BLaER1 (cell line): ENCODE data around the gene ZFAND2A.

Experiments
- H3K27ac ChIP-seq: shearing (Covaris generic); formaldehyde crosslinking; 2 replicates; pipeline ENCODE4 v1.8.1; 2022
- H3K27me3 ChIP-seq: shearing (Covaris generic); formaldehyde crosslinking; 2 replicates; pipeline ENCODE4 v1.8.1; 2022
- H3K36me3 ChIP-seq: shearing (Covaris generic); formaldehyde crosslinking; 2 replicates; pipeline ENCODE4 v1.8.1; 2022
- H3K4me1 ChIP-seq: shearing (Covaris generic); formaldehyde crosslinking; 2 replicates; pipeline ENCODE4 v1.8.1; 2022
- H3K4me2 ChIP-seq: shearing (Covaris generic); formaldehyde crosslinking; 2 replicates; pipeline ENCODE4 v1.8.1; 2022
- H3K4me3 ChIP-seq: shearing (Covaris generic); formaldehyde crosslinking; 2 replicates; pipeline ENCODE4 v1.8.1; 2022
- H3K9ac ChIP-seq: shearing (Covaris generic); formaldehyde crosslinking; 2 replicates; pipeline ENCODE4 v1.8.1; 2022
- H3K9me3 ChIP-seq: shearing (Covaris generic); formaldehyde crosslinking; 2 replicates; pipeline ENCODE4 v1.8.1; 2022
- H4K20me1 ChIP-seq: shearing (Covaris generic); formaldehyde crosslinking; 2 replicates; pipeline ENCODE4 v1.8.1; 2022
- Cebpa-rat ChIP-seq: shearing (Covaris generic); IDR thresholded peaks from 2 replicates; pipeline ENCODE4 v1.8.1; 2022

Gene ZFAND2A

GRCh38 chr7:1110358-1110757 is 49.6 kb downstream of the ZFAND2A start:
- H3K27ac ChIP-seq = peak overlapping the region; percentile 88
- H3K4me3 ChIP-seq = peak overlapping the region; percentile 35
- TF ChIP-seq Cebpa-rat = no peak
- H3K4me2 ChIP-seq = peak overlapping the region; percentile 87
- H3K4me1 ChIP-seq = peaks cover 99% of the 10 kb centered on the region
- peaks cover 72% of the 10 kb centered on the region for H4K20me1 ChIP-seq
- peak overlapping the region; percentile 64 for H3K9ac ChIP-seq
- no peaks in the 10 kb centered on the region for H3K27me3 ChIP-seq
- peaks cover 17% of the 10 kb centered on the region; the same call in 1 of the 2 replicates for H3K36me3 ChIP-seq
- H3K9me3 ChIP-seq = no peaks in the 10 kb centered on the region

- Histone ChIP-seq H3K4me2 (peak overlapping the region; percentile 87), H3K27ac (peak overlapping the region; percentile 88), H3K9ac (peak overlapping the region; percentile 64), H3K9me3 (no peaks in the 10 kb centered on the region), H4K20me1 (peaks cover 77% of the 10 kb centered on the region), H3K4me1 (peaks cover 99% of the 10 kb centered on the region), H3K4me3 (peak overlapping the region; percentile 35; the same call in 1 of the 2 replicates), H3K27me3 (no peaks in the 10 kb centered on the region), H3K36me3 (peaks cover 16% of the 10 kb centered on the region; the same call in 1 of the 2 replicates)
- no peak for TF ChIP-seq Cebpa-rat
Measured at GRCh38 chr7:1109581-1110310, 50.2 kb downstream of the ZFAND2A start.

- H3K36me3 ChIP-seq = peaks cover 24% of the 10 kb centered on the region; the same call in 1 of the 2 replicates
- no peaks in the 10 kb centered on the region for H3K9me3 ChIP-seq
- no peaks in the 10 kb centered on the region for H3K27me3 ChIP-seq
- H3K27ac ChIP-seq = no peak overlapping the region
- no peak for TF ChIP-seq Cebpa-rat
- H3K4me3 ChIP-seq = no peak overlapping the region
- peak overlapping the region; percentile 87 for H3K4me2 ChIP-seq
- peaks cover 99% of the 10 kb centered on the region for H3K4me1 ChIP-seq
- peaks cover 78% of the 10 kb centered on the region for H4K20me1 ChIP-seq
- no peak overlapping the region for H3K9ac ChIP-seq
Measured at GRCh38 chr7:1108264-1108920, 51.6 kb downstream of the ZFAND2A start.

- peak overlapping the region; percentile 98 for H3K4me2 ChIP-seq
- no peaks in the 10 kb centered on the region for H3K27me3 ChIP-seq
- peaks cover 76% of the 10 kb centered on the region for H4K20me1 ChIP-seq
- peaks cover 25% of the 10 kb centered on the region for H3K36me3 ChIP-seq
- H3K27ac ChIP-seq = peak overlapping the region; percentile 54
- H3K4me1 ChIP-seq = peaks cover 99% of the 10 kb centered on the region
- no peak for TF ChIP-seq Cebpa-rat
- peak overlapping the region; percentile 23 for H3K9ac ChIP-seq
- no peak overlapping the region for H3K4me3 ChIP-seq
- no peaks in the 10 kb centered on the region for H3K9me3 ChIP-seq
Measured at GRCh38 chr7:1106793-1107421, 53.1 kb downstream of the ZFAND2A start.

- peaks cover 31% of the 10 kb centered on the region for H3K36me3 ChIP-seq
- peaks cover 99% of the 10 kb centered on the region for H3K4me1 ChIP-seq
- H3K9ac ChIP-seq = peak overlapping the region; percentile 23
- H3K9me3 ChIP-seq = no peaks in the 10 kb centered on the region
- peak overlapping the region; percentile 98 for H3K4me2 ChIP-seq
- H3K27ac ChIP-seq = peak overlapping the region; percentile 54
- no peaks in the 10 kb centered on the region for H3K27me3 ChIP-seq
- H3K4me3 ChIP-seq = peak overlapping the region; percentile 29; the same call in 1 of the 2 replicates
- TF ChIP-seq Cebpa-rat = no peak
- H4K20me1 ChIP-seq = peaks cover 82% of the 10 kb centered on the region
Measured at GRCh38 chr7:1106063-1106792, 53.8 kb downstream of the ZFAND2A start.

- H3K4me1 ChIP-seq = peaks cover 99% of the 10 kb centered on the region
Measured at GRCh38 chr7:1105189-1105588, 54.8 kb downstream of the ZFAND2A start.

GRCh38 chr7:1104516-1105179 is 55.3 kb downstream of the ZFAND2A start:
- peak overlapping the region; percentile 70 for H3K27ac ChIP-seq

More at GRCh38 chr7:1105189-1105588, 54.8 kb downstream of the ZFAND2A start:
- peaks cover 87% of the 10 kb centered on the region for H4K20me1 ChIP-seq
- no peak for TF ChIP-seq Cebpa-rat
- no peaks in the 10 kb centered on the region for H3K9me3 ChIP-seq
- peak overlapping the region; percentile 59 for H3K9ac ChIP-seq
- peak overlapping the region; percentile 70 for H3K27ac ChIP-seq
- H3K4me3 ChIP-seq = peak overlapping the region; percentile 29; the same call in 1 of the 2 replicates
- peak overlapping the region; percentile 98 for H3K4me2 ChIP-seq
- no peaks in the 10 kb centered on the region for H3K27me3 ChIP-seq
- peaks cover 31% of the 10 kb centered on the region for H3K36me3 ChIP-seq

GRCh38 chr7:1103789-1104515 is 56.0 kb downstream of the ZFAND2A start:
- no peak for TF ChIP-seq Cebpa-rat
- Histone ChIP-seq H3K4me1 (peaks cover 99% of the 10 kb centered on the region), H3K4me2 (peak overlapping the region; percentile 98), H3K36me3 (peaks cover 31% of the 10 kb centered on the region), H4K20me1 (peaks cover 87% of the 10 kb centered on the region), H3K9me3 (no peaks in the 10 kb centered on the region), H3K27ac (peak overlapping the region; percentile 70), H3K9ac (peak overlapping the region; percentile 59; the same call in 1 of the 2 replicates), H3K4me3 (no peak overlapping the region), H3K27me3 (no peaks in the 10 kb centered on the region)

More at GRCh38 chr7:1104516-1105179, 55.3 kb downstream of the ZFAND2A start:
- peaks cover 31% of the 10 kb centered on the region for H3K36me3 ChIP-seq
- H3K4me1 ChIP-seq = peaks cover 99% of the 10 kb centered on the region
- H3K4me3 ChIP-seq = peak overlapping the region; percentile 29; the same call in 1 of the 2 replicates
- no peak for TF ChIP-seq Cebpa-rat
- H3K9me3 ChIP-seq = no peaks in the 10 kb centered on the region
- H3K27me3 ChIP-seq = no peaks in the 10 kb centered on the region
- H3K4me2 ChIP-seq = peak overlapping the region; percentile 98
- H3K9ac ChIP-seq = peak overlapping the region; percentile 59
- H4K20me1 ChIP-seq = peaks cover 87% of the 10 kb centered on the region
